Measurements from ENCODE around the gene PCGF1. TPM values are rescaled to one million over a fixed set of nuclear protein-coding genes. Genes with fewer than 3 reads are reported as not detected.

PCGF1 gene
- total and polyA plus RNA-seq, 2 of the 8 experiments (the other 6 are each of a cell fraction or from before 2014, with no cell fraction given), result 10.0 to 23.7 TPM

GRCh38 chr2:74551530-74551929, 44.0 kb upstream of the PCGF1 start:
- no peak overlapping the region for H2BK15ac ChIP-seq (ENCODE audit: low read length)
- ChIA-PET CTCF (ENCODE audit: partially characterized antibody) (interaction anchor here (0.7 to 2.8 kb wide), 4 partner anchors 21 to 285 kb away, joined by 3 to 12 read pairs (median 4); no protein-coding TSS in a partner anchor), POLR2A (ENCODE audit: partially characterized antibody) (interaction anchor here (1.3 to 1.5 kb wide), 2 partner anchors 22 to 109 kb away, joined by 3 to 6 read pairs; partner anchors contain the start of genes AUP1 and HTRA2)
- no peak overlapping the region for H4K5ac ChIP-seq (ENCODE audit: insufficient read length, low read depth, low read length)
- no peak overlapping the region for H3K18ac ChIP-seq (ENCODE audit: extremely low read depth, low read length)
- no peaks in the 10 kb centered on the region; the same call in 1 of the 2 replicates for H3K79me1 ChIP-seq (ENCODE audit: low read depth, low read length)
- no peak overlapping the region for H3K56ac ChIP-seq (replicated peaks; ENCODE audit: insufficient read length, low read depth, low read length)
- peaks cover 4 to 67% (median 44%) of the 10 kb centered on the region in 4 experiments for H3K27me3 ChIP-seq (replicated peaks in 1 of 4; ENCODE audit: control insufficient read depth in 3 of 4, extremely low read depth in 1 of 4, insufficient read depth in 3 of 4, low read length in 3 of 4)
- peaks cover 27% of the 10 kb centered on the region for H3K23me2 ChIP-seq (ENCODE audit: low read depth, low read length)
- no peak for TF ChIP-seq TCF12 (IDR thresholded peaks at IDR 0.05; ENCODE audit: low read depth, low read length)
- TF ChIP-seq TBP (IDR thresholded peaks at IDR 0.05; ENCODE audit: low read depth, low read length), result no peak
- no peak for TF ChIP-seq CBX5 (IDR thresholded peaks at IDR 0.05; ENCODE audit: low read depth, low read length)
- TF ChIP-seq ATF2 (IDR thresholded peaks at IDR 0.05; ENCODE audit: low read length), result no peak
- no peak for TF ChIP-seq TAF7 (optimal IDR thresholded peaks at IDR 0.05; ENCODE audit: borderline replicate concordance, low read depth, low read length)
- peaks cover 2 to 4% of the 10 kb centered on the region in 2 experiments for H4K20me1 ChIP-seq (replicated peaks in 1 of 2; ENCODE audit: control insufficient read depth in 1 of 2, insufficient read depth in 2 of 2, low read length in 2 of 2)
- no peak overlapping the region for H3K9ac ChIP-seq (replicated peaks in 1 of 4; ENCODE audit: extremely low read depth in 1 of 4, low read depth in 3 of 4, low read length in 3 of 4)
- H2AK5ac ChIP-seq (ENCODE audit: low read depth, low read length), result no peak overlapping the region
- 0 out of 8 replicates have a peak, but pooled peaks cover 0 to 3% (median 0%) of the 10 kb centered on the region in 4 experiments for H3K36me3 ChIP-seq (ENCODE audit: control insufficient read depth in 2 of 4, insufficient read depth in 4 of 4, low read length in 3 of 4)
- no peaks in the 10 kb centered on the region for H3K79me2 ChIP-seq (ENCODE audit: control insufficient read depth in 1 of 2, insufficient read depth in 2 of 2, low read length in 2 of 2)
- H2BK5ac ChIP-seq (ENCODE audit: low read depth, low read length), result no peak overlapping the region
- no peak for DNase-seq (ENCODE audit: low read depth in 1 of 2, low spot score in 2 of 2)
- no peak overlapping the region for H3K23ac ChIP-seq (ENCODE audit: insufficient read length)
- no peak overlapping the region for H2BK120ac ChIP-seq (replicated peaks; ENCODE audit: low read depth, low read length)
- no peak overlapping the region; a peak in 1 of 4 replicates for H3K4me2 ChIP-seq (ENCODE audit: insufficient read depth in 1 of 2, low read depth in 2 of 2, low read length in 2 of 2)
- H3K27ac ChIP-seq (ENCODE audit: low read depth, low read length), result no peak overlapping the region
- no peak overlapping the region for H3K4me3 ChIP-seq (ENCODE audit: extremely low read depth in 1 of 4, insufficient read depth in 2 of 4, low read depth in 3 of 4, low read length in 4 of 4)
- no peaks in the 10 kb centered on the region for H3K9me3 ChIP-seq (ENCODE audit: insufficient read depth in 2 of 2, low read depth in 1 of 2, low read length in 1 of 2)
- no peak for FAIRE-seq
- H2AFZ ChIP-seq (ENCODE audit: low read length), result no peak overlapping the region
- no peak overlapping the region for H3K14ac ChIP-seq (ENCODE audit: insufficient read length)
- no peak overlapping the region for H4K91ac ChIP-seq (replicated peaks; ENCODE audit: insufficient read length, low read length)
- H2BK12ac ChIP-seq (ENCODE audit: low read depth, low read length), result no peak overlapping the region
- no peak overlapping the region for H3K4ac ChIP-seq (replicated peaks; ENCODE audit: insufficient read length, low read depth, low read length)
- peaks cover 5 to 18% (median 10%) of the 10 kb centered on the region in 4 experiments for H3K4me1 ChIP-seq (replicated peaks in 1 of 4; ENCODE audit: control insufficient read depth in 3 of 4, insufficient read depth in 4 of 4, low read length in 3 of 4)
- H4K8ac ChIP-seq (ENCODE audit: extremely low read depth, insufficient read depth, low read length), result no peak overlapping the region
- no peak overlapping the region for H2BK20ac ChIP-seq (ENCODE audit: low read length)
